Measurements from ENCODE around the gene ETFA.

DNA sequence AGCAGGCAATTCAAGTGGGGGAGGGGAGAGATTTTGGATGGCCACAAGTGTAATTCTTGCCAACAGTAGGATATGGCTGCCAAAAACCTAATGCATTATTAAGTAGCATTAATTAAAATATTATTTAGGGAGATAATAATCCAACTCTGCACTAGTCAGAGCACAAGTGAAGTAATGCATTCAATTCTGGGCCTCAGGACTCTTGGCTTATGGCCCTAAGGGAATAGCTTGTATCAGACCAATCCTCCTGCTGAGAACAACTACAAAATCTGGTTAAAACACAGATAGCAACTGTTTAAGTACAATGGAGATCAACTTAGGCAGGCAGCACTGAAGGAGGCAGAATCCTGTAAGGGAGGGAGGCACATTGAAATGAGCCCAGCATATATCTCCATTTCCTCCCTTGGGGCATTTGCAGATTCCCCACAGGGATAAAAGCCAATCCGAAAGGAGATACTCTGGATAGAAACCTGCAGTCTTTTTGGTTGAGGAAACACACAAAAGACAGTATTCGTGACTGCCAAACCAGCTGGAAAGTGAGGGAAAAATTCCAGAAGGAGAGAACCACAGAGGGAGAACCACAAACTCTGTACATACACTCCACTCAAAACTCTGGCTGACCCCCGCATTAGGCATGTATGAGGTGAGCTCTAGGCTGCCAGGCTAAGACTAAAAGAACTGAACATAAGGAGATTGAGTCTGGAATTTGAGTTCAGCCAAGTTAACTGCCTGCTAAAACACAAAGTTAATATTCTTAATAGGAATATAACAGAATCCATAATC lies 57.4 kb downstream of the ETFA start:
- no peak for TF ChIP-seq CHD2 (IDR thresholded peaks at IDR 0.05; ENCODE audit: low read length)
- no peak for TF ChIP-seq POLR2AphosphoS5 (IDR thresholded peaks at IDR 0.05; ENCODE audit: low read depth, low read length)
- TF ChIP-seq, protein P1, sequence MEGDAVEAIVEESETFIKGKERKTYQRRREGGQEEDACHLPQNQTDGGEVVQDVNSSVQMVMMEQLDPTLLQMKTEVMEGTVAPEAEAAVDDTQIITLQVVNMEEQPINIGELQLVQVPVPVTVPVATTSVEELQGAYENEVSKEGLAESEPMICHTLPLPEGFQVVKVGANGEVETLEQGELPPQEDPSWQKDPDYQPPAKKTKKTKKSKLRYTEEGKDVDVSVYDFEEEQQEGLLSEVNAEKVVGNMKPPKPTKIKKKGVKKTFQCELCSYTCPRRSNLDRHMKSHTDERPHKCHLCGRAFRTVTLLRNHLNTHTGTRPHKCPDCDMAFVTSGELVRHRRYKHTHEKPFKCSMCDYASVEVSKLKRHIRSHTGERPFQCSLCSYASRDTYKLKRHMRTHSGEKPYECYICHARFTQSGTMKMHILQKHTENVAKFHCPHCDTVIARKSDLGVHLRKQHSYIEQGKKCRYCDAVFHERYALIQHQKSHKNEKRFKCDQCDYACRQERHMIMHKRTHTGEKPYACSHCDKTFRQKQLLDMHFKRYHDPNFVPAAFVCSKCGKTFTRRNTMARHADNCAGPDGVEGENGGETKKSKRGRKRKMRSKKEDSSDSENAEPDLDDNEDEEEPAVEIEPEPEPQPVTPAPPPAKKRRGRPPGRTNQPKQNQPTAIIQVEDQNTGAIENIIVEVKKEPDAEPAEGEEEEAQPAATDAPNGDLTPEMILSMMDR (IDR thresholded peaks at IDR 0.05; ENCODE audit: control extremely low read depth in 1 of 3, insufficient read depth in 1 of 3, low read depth in 1 of 3, low read length in 3 of 3): no peak
- no peak for TF ChIP-seq BRCA1 (IDR thresholded peaks at IDR 0.05; ENCODE audit: low read depth, low read length)
- TF ChIP-seq POLR2A (IDR thresholded peaks at IDR 0.05; ENCODE audit: control extremely low read depth in 1 of 2, low read depth in 2 of 2, low read length in 2 of 2): no peak
- TF ChIP-seq, protein P2, sequence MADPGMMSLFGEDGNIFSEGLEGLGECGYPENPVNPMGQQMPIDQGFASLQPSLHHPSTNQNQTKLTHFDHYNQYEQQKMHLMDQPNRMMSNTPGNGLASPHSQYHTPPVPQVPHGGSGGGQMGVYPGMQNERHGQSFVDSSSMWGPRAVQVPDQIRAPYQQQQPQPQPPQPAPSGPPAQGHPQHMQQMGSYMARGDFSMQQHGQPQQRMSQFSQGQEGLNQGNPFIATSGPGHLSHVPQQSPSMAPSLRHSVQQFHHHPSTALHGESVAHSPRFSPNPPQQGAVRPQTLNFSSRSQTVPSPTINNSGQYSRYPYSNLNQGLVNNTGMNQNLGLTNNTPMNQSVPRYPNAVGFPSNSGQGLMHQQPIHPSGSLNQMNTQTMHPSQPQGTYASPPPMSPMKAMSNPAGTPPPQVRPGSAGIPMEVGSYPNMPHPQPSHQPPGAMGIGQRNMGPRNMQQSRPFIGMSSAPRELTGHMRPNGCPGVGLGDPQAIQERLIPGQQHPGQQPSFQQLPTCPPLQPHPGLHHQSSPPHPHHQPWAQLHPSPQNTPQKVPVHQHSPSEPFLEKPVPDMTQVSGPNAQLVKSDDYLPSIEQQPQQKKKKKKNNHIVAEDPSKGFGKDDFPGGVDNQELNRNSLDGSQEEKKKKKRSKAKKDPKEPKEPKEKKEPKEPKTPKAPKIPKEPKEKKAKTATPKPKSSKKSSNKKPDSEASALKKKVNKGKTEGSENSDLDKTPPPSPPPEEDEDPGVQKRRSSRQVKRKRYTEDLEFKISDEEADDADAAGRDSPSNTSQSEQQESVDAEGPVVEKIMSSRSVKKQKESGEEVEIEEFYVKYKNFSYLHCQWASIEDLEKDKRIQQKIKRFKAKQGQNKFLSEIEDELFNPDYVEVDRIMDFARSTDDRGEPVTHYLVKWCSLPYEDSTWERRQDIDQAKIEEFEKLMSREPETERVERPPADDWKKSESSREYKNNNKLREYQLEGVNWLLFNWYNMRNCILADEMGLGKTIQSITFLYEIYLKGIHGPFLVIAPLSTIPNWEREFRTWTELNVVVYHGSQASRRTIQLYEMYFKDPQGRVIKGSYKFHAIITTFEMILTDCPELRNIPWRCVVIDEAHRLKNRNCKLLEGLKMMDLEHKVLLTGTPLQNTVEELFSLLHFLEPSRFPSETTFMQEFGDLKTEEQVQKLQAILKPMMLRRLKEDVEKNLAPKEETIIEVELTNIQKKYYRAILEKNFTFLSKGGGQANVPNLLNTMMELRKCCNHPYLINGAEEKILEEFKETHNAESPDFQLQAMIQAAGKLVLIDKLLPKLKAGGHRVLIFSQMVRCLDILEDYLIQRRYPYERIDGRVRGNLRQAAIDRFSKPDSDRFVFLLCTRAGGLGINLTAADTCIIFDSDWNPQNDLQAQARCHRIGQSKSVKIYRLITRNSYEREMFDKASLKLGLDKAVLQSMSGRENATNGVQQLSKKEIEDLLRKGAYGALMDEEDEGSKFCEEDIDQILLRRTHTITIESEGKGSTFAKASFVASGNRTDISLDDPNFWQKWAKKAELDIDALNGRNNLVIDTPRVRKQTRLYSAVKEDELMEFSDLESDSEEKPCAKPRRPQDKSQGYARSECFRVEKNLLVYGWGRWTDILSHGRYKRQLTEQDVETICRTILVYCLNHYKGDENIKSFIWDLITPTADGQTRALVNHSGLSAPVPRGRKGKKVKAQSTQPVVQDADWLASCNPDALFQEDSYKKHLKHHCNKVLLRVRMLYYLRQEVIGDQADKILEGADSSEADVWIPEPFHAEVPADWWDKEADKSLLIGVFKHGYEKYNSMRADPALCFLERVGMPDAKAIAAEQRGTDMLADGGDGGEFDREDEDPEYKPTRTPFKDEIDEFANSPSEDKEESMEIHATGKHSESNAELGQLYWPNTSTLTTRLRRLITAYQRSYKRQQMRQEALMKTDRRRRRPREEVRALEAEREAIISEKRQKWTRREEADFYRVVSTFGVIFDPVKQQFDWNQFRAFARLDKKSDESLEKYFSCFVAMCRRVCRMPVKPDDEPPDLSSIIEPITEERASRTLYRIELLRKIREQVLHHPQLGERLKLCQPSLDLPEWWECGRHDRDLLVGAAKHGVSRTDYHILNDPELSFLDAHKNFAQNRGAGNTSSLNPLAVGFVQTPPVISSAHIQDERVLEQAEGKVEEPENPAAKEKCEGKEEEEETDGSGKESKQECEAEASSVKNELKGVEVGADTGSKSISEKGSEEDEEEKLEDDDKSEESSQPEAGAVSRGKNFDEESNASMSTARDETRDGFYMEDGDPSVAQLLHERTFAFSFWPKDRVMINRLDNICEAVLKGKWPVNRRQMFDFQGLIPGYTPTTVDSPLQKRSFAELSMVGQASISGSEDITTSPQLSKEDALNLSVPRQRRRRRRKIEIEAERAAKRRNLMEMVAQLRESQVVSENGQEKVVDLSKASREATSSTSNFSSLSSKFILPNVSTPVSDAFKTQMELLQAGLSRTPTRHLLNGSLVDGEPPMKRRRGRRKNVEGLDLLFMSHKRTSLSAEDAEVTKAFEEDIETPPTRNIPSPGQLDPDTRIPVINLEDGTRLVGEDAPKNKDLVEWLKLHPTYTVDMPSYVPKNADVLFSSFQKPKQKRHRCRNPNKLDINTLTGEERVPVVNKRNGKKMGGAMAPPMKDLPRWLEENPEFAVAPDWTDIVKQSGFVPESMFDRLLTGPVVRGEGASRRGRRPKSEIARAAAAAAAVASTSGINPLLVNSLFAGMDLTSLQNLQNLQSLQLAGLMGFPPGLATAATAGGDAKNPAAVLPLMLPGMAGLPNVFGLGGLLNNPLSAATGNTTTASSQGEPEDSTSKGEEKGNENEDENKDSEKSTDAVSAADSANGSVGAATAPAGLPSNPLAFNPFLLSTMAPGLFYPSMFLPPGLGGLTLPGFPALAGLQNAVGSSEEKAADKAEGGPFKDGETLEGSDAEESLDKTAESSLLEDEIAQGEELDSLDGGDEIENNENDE (IDR thresholded peaks at IDR 0.05; ENCODE audit: insufficient replicate concordance, low read length): no peak
- no peak for TF ChIP-seq JUND (IDR thresholded peaks at IDR 0.05; ENCODE audit: low read length)
- no peak for TF ChIP-seq JUN (IDR thresholded peaks at IDR 0.05; ENCODE audit: low read depth, low read length)
- no peak for TF ChIP-seq TBP (IDR thresholded peaks at IDR 0.05; ENCODE audit: low read depth, low read length)
- no peak for TF ChIP-seq TCF12 (IDR thresholded peaks at IDR 0.05; ENCODE audit: low read depth, low read length)

All from H1 (cell line).